Stomach (tissue), 9 donors: ENCODE data around the gene PI4KB. TPM values are rescaled to one million over a fixed set of nuclear protein-coding genes. Genes with fewer than 3 reads are reported as not detected.

Source experiments
- DNase-seq, 2 donors: peaks; one replicate each; pipeline versions ENCODE4 v3.0.0 to v3.0.0-alpha.2; 2013 to 2019
- H3K27ac ChIP-seq, 5 donors: fragments of 200-600 bp in 4 of 5; sonication (generic) in 4 of 5; one replicate each; pipeline ENCODE4 v1.5.1; 2013 to 2019; ENCODE audit warnings: mild to moderate bottlenecking in 1 of 5, moderate library complexity in 1 of 5
- H3K27me3 ChIP-seq, 3 donors: fragments of 200-600 bp; sonication (generic); one replicate each; pipeline ENCODE4 v1.5.1; 2017 to 2019; ENCODE audit warnings: mixed run types in 1 of 3
- H3K36me3 ChIP-seq, 4 donors: fragments of 200-600 bp; sonication (generic); 1 replicate in 3 of 4; 2 replicates in 1 of 4; pipeline ENCODE4 v1.5.1; 2016 to 2019
- H3K4me1 ChIP-seq, 4 donors: fragments of 200-600 bp; sonication (generic); one replicate each; pipeline ENCODE4 v1.5.1; 2016 to 2019
- H3K4me3 ChIP-seq, 4 donors: fragments of 200-600 bp; sonication (generic) in 3 of 4; one replicate each; pipeline ENCODE4 v1.5.1; 2016 to 2019; ENCODE audit warnings: mild to moderate bottlenecking in 1 of 4
- H3K9me3 ChIP-seq, 4 donors: fragments of 200-600 bp; sonication (generic); one replicate each; pipeline ENCODE4 v1.5.1; 2016 to 2019
- CTCF ChIP-seq, 7 experiments: fragments of 450-650 bp in 4 of 7; fragments of 200-600 bp in 3 of 7; sonication (generic) in 3 of 7; IDR thresholded peaks; one replicate each; pipeline ENCODE4 v1.5.1; 2016 to 2019; ENCODE audit warnings: antibody characterized with exemption in 7 of 7, control low read depth in 2 of 7, mild to moderate bottlenecking in 1 of 7
- EP300 ChIP-seq: sonication (generic); formaldehyde crosslinking; IDR thresholded peaks from one replicate; pipeline ENCODE4 v1.6.1; 2017; ENCODE audit warnings: antibody characterized with exemption
- POLR2A ChIP-seq, 4 donors: fragments of 450-650 bp; IDR thresholded peaks; one replicate each; pipeline ENCODE4 v1.6.1; 2016; ENCODE audit warnings: antibody characterized with exemption in 4 of 4, control low read depth in 2 of 4, mild to moderate bottlenecking in 1 of 4, moderate library complexity in 1 of 4
- POLR2AphosphoS5 ChIP-seq, 3 donors: sonication (generic); formaldehyde crosslinking; IDR thresholded peaks; one replicate each; pipeline ENCODE4 v1.6.1; 2016; ENCODE audit warnings: antibody characterized with exemption in 3 of 3
- WGBS, 5 donors: extraction: QIAGEN DNeasy Blood & Tissue Kit in 3 of 5; methylation state at CpG; one replicate each; pipeline versions ENCODE4 v1.1.5 to v1.1.7; 2013 to 2018; 5-methylcytosine and 5-hydroxymethylcytosine counted together
- intact Hi-C: fragments of 100-400 bp; cut with DNase I; formaldehyde crosslinking; loops from one replicate; pipeline ENCODE4 v1.15.1; 2023; ENCODE audit warnings: low total_unique reads
- polyA plus RNA-seq, 3 donors: library from polyadenylated mRNA; stranded (reverse); fragments of 200-250 nt; gene quantifications; one replicate each; pipeline ENCODE4 v1.2.3, GENCODE V29; 2013
- total RNA-seq, 5 donors: library from RNA; depleted of rRNA; stranded (reverse); fragments of >200 nt; gene quantifications; one replicate each; pipeline versions ENCODE4 v1.1.0 to v1.2.3, GENCODE V29; 2014 to 2016
- donor health status: healthy with polysubstance abuse.
- donor health status: Bipolar disorder and iron deficiency.
- donor health status: healthy.

The PI4KB gene
- total and polyA plus RNA-seq, 8 donors = 24.1 to 187 (median 45.3) TPM

GRCh38 chr1:151259351-151259750 is 67.9 kb downstream of the PI4KB start:
- intact Hi-C loops = no loop called here
- Histone ChIP-seq H3K36me3 (peaks cover 20 to 32% (median 27%) of the 10 kb centered on the region in 4 donors), H3K4me3 (no peak overlapping the region), H3K4me1 (peaks cover 13 to 47% (median 28%) of the 10 kb centered on the region in 4 donors), H3K27me3 (no peaks in the 10 kb centered on the region), H3K9me3 (no peaks in the 10 kb centered on the region), H3K27ac (no peak overlapping the region)
- 84 to 94% (median 86%) methylated on average over 2 of the region's 2 CpGs for WGBS, 5 donors
- TF ChIP-seq EP300 = no peak
- TF ChIP-seq POLR2AphosphoS5 (IDR thresholded peaks at IDR 0.05) = no peak
- TF ChIP-seq CTCF (IDR thresholded peaks at IDR 0.05) = no peak
- TF ChIP-seq POLR2A (IDR thresholded peaks at IDR 0.05) = no peak
- no peak for DNase-seq

GRCh38 chr1:151255381-151255780 is 71.8 kb downstream of the PI4KB start:
- H3K36me3 ChIP-seq = peaks cover 0 to 7% (median 0%) of the 10 kb centered on the region in 4 donors
- TF ChIP-seq POLR2A (IDR thresholded peaks at IDR 0.05) (no peak), CTCF (IDR thresholded peaks at IDR 0.05) (no peak), POLR2AphosphoS5 (IDR thresholded peaks at IDR 0.05) (no peak), EP300 (no peak)
- peak in 1 of 2 donors; percentile 7 for DNase-seq
- H3K27me3 ChIP-seq = no peaks in the 10 kb centered on the region
- H3K4me3 ChIP-seq = peak overlapping the region; percentile 88 to 99 (median 90)
- peaks cover 16 to 53% (median 33%) of the 10 kb centered on the region in 4 donors for H3K4me1 ChIP-seq
- no peaks in the 10 kb centered on the region for H3K9me3 ChIP-seq
- peak overlapping the region in 4 of 5 donors; percentile 91 to 97 (median 93) for H3K27ac ChIP-seq
- 14 to 36% (median 17%) methylated on average over 10 of the region's 10 CpGs for WGBS, 5 donors
- intact Hi-C loops = no loop called here

- intact Hi-C loops = no loop called here
Observed at GRCh38 chr1:151254217-151255213, 72.7 kb downstream of the PI4KB start, which contains the start of gene PSMD4. Gene PSMD4 (plus strand): TSS chr1:151254734. CDS start chr1:151254783, 49 bp downstream.

More at GRCh38 chr1:151254217-151255213, 72.7 kb downstream of the PI4KB start, which contains the start of gene PSMD4:
- no peaks in the 10 kb centered on the region for H3K27me3 ChIP-seq
- H3K9me3 ChIP-seq = no peaks in the 10 kb centered on the region
- TF ChIP-seq POLR2AphosphoS5 (IDR thresholded peaks at IDR 0.05) (peak; percentile 93 to 97 (median 94)), EP300 (no peak), POLR2A (IDR thresholded peaks at IDR 0.05) (peak in 1 of 4 donors; percentile 68), CTCF (IDR thresholded peaks at IDR 0.05) (no peak)
- H3K4me3 ChIP-seq = peak within 1 kb of the TSS; percentile 88 to 99 (median 90)
- peaks cover 0 to 12% (median 6%) of the 10 kb centered on the region in 4 donors for H3K36me3 ChIP-seq
- WGBS, 5 donors = 9 to 13% (median 12%) methylated on average over 54 to 56 of the region's 56 CpGs
- peaks cover 16 to 55% (median 36%) of the 10 kb centered on the region in 4 donors for H3K4me1 ChIP-seq
- peak; percentile 94 to 99 for DNase-seq
- H3K27ac ChIP-seq = peak within 1 kb of the TSS; percentile 91 to 97 (median 92)
